SK-N-SH (cell line): ENCODE measurements around the gene CD207. TPM values are rescaled to one million over a fixed set of nuclear protein-coding genes. Genes with fewer than 3 reads are reported as not detected.

ENCODE experiments used
- CTCF ChIA-PET: fragments of 300-600, 350-600 bp; formaldehyde crosslinking; extraction: SDS; loops from one replicate; lab custom pipeline; 2021; lab: Yijun Ruan, JAX
- POLR2A ChIA-PET: fragments of 350-600 bp; sonication (Branson Sonifier 250); formaldehyde crosslinking; extraction: SDS; loops from one replicate; lab custom pipeline; 2020; ENCODE audit warnings: antibody characterized with exemption, inconsistent platforms; lab: Yijun Ruan, JAX
- DNase-seq: peaks from one replicate; pipeline ENCODE4 v3.0.0; 2012
- H2AFZ ChIP-seq: fragments of 200-600 bp; sonication (generic); 2 replicates; pipeline ENCODE4 v1.8.1; 2016; ENCODE audit warnings: antibody characterized with exemption, mild to moderate bottlenecking, low read depth
- H3F3A ChIP-seq: fragments of 200-600 bp; sonication (generic); replicated peaks from 2 replicates; pipeline ENCODE3; 2016; ENCODE audit warnings: antibody characterized with exemption, mild to moderate bottlenecking; ENCODE audit not compliant: insufficient read depth
- H3K27ac ChIP-seq, 2 experiments: fragments of 200-500 bp in 1 of 2; fragments of 200-600 bp in 1 of 2; sonication (Bioruptor generic) in 1 of 2; sonication (generic), shearing (Covaris generic) in 1 of 2; 2 replicates each; pipeline versions ENCODE4 v1.5.1 to v1.6.1; 2014 to 2016; ENCODE audit warnings: low read depth in 2 of 2, inconsistent platforms in 1 of 2, low read length in 1 of 2, mild to moderate bottlenecking in 1 of 2, mixed read lengths in 1 of 2
- H3K27me3 ChIP-seq: fragments of 200-600 bp; sonication (generic), shearing (Covaris generic); 2 replicates; pipeline ENCODE4 v1.6.1; 2016; ENCODE audit warnings: mixed run types; ENCODE audit not compliant: insufficient read depth
- H3K36me3 ChIP-seq, 2 experiments: fragments of 200-500 bp in 1 of 2; fragments of 200-600 bp in 1 of 2; sonication (Bioruptor generic) in 1 of 2; sonication (generic) in 1 of 2; replicated peaks in 1 of 2; 2 replicates each; pipeline versions ENCODE3 to v1.5.1; 2014 to 2016; ENCODE audit warnings: low read length in 1 of 2, mild to moderate bottlenecking in 1 of 2; ENCODE audit not compliant: insufficient read depth in 2 of 2, control insufficient read depth in 1 of 2
- H3K4me1 ChIP-seq, 2 experiments: fragments of 200-500 bp in 1 of 2; fragments of 200-600 bp in 1 of 2; sonication (Bioruptor generic) in 1 of 2; sonication (generic), shearing (Covaris generic) in 1 of 2; 2 replicates each; pipeline versions ENCODE4 v1.5.1 to v1.6.1; 2014 to 2016; ENCODE audit warnings: low read depth in 1 of 2, low read length in 1 of 2, mixed run types in 1 of 2; ENCODE audit not compliant: insufficient read depth in 2 of 2, control insufficient read depth in 1 of 2
- H3K4me2 ChIP-seq: fragments of 200-600 bp; sonication (generic), shearing (Covaris generic); 2 replicates; pipeline ENCODE4 v1.6.1; 2017; ENCODE audit warnings: mixed run types
- H3K4me3 ChIP-seq, 2 experiments: fragments of 200-500 bp in 1 of 2; fragments of 200-600 bp in 1 of 2; sonication (Bioruptor generic) in 1 of 2; sonication (generic), shearing (Covaris generic) in 1 of 2; 2 replicates each; pipeline versions ENCODE4 v1.5.1 to v1.8.1; 2014 to 2016; ENCODE audit warnings: low read depth in 2 of 2, inconsistent platforms in 1 of 2, low read length in 1 of 2, mild to moderate bottlenecking in 1 of 2, mixed read lengths in 1 of 2, moderate library complexity in 1 of 2
- H3K79me2 ChIP-seq: fragments of 200-600 bp; sonication (generic); 2 replicates; pipeline ENCODE4 v1.8.1; 2017; ENCODE audit warnings: mild to moderate bottlenecking; ENCODE audit not compliant: insufficient read depth
- H3K9ac ChIP-seq: fragments of 200-600 bp; sonication (generic); 2 replicates; pipeline ENCODE4 v1.6.1; 2017; ENCODE audit warnings: mixed run types
- H3K9me2 ChIP-seq: fragments of 200-600 bp; sonication (generic); 2 replicates; pipeline ENCODE4 v1.6.1; 2017; ENCODE audit warnings: mixed run types
- H3K9me3 ChIP-seq: fragments of 200-600 bp; sonication (generic); 2 replicates; pipeline ENCODE4 v1.6.1; 2017; ENCODE audit warnings: mixed run types, mild to moderate bottlenecking, moderate library complexity
- H4K20me1 ChIP-seq: fragments of 200-600 bp; sonication (generic); 2 replicates; pipeline ENCODE4 v1.6.1; 2017; ENCODE audit warnings: mild to moderate bottlenecking, mixed run types; ENCODE audit not compliant: insufficient read depth
- CHD2 ChIP-seq: fragments of 150-350 bp; IDR thresholded peaks from 2 replicates; pipeline ENCODE4 v1.6.1; 2018; ENCODE audit warnings: low read length; ENCODE audit not compliant: partially characterized antibody
- ELF1 ChIP-seq: IDR thresholded peaks from 2 replicates; pipeline ENCODE4 v1.4.0; 2012
- EP300 ChIP-seq, 2 experiments: IDR thresholded peaks; 2 replicates each; pipeline versions ENCODE4 v1.4.0 to v1.6.1; 2012; ENCODE audit warnings: borderline replicate concordance in 1 of 2, low read depth in 1 of 2, low read length in 1 of 2
- EZH2phosphoT487 ChIP-seq: fragments of 200-600 bp; sonication (generic); IDR thresholded peaks from 2 replicates; pipeline ENCODE4 v1.6.1; 2017; ENCODE audit warnings: low read depth, mixed run types, mild to moderate bottlenecking, antibody characterized with exemption, moderate library complexity, borderline replicate concordance
- FOSL2 ChIP-seq: IDR thresholded peaks from 2 replicates; pipeline ENCODE4 v1.4.0; 2012; ENCODE audit warnings: low read depth, mild to moderate bottlenecking, moderate library complexity, borderline replicate concordance
- FOXJ3 ChIP-seq: sonication (generic); formaldehyde crosslinking; IDR thresholded peaks from 2 replicates; pipeline ENCODE4 v1.5.1; 2020; ENCODE audit warnings: mild to moderate bottlenecking, missing genetic modification reagents
- FOXM1 ChIP-seq: IDR thresholded peaks from 2 replicates; pipeline ENCODE4 v1.4.0; 2012; ENCODE audit warnings: low read depth, mild to moderate bottlenecking
- GABPA ChIP-seq: IDR thresholded peaks from 2 replicates; pipeline ENCODE4 v1.4.0; 2012; ENCODE audit warnings: low read depth, mild to moderate bottlenecking
- GATA2 ChIP-seq: sonication (generic); formaldehyde crosslinking; IDR thresholded peaks from 2 replicates; pipeline ENCODE4 v1.5.0; 2020; ENCODE audit warnings: mild to moderate bottlenecking, missing genetic modification reagents
- JUND ChIP-seq: IDR thresholded peaks from 2 replicates; pipeline ENCODE4 v1.4.0; 2012
- MEF2A ChIP-seq: IDR thresholded peaks from 2 replicates; pipeline ENCODE4 v1.4.0; 2012; ENCODE audit warnings: low read depth, borderline replicate concordance
- MXI1 ChIP-seq: IDR thresholded peaks from 2 replicates; pipeline ENCODE4 v1.6.1; 2012; ENCODE audit warnings: mild to moderate bottlenecking, low read depth, low read length, improper control_type of control experiment
- NRF1 ChIP-seq: IDR thresholded peaks from 2 replicates; pipeline ENCODE4 v1.6.1; 2012; ENCODE audit warnings: low read depth, mild to moderate bottlenecking, low read length
- PBX3 ChIP-seq: IDR thresholded peaks from 2 replicates; pipeline ENCODE4; 2012
- POLR2AphosphoS5 ChIP-seq: IDR thresholded peaks from 2 replicates; pipeline ENCODE4 v1.6.1; 2012; ENCODE audit warnings: low read depth, low read length
- RCOR1 ChIP-seq: fragments of 150-350 bp; IDR thresholded peaks from 2 replicates; pipeline ENCODE4 v1.6.1; 2017; ENCODE audit warnings: antibody characterized with exemption, low read length
- REST ChIP-seq: IDR thresholded peaks from 2 replicates; pipeline ENCODE4 v1.6.1; 2012; ENCODE audit warnings: mild to moderate bottlenecking, low read depth, low read length, moderate library complexity
- RXRA ChIP-seq: IDR thresholded peaks from 2 replicates; pipeline ENCODE4 v1.4.0; 2012; ENCODE audit warnings: low read depth, mild to moderate bottlenecking, borderline replicate concordance
- SIN3A ChIP-seq: IDR thresholded peaks from 2 replicates; pipeline ENCODE4 v1.6.1; 2012; ENCODE audit warnings: low read depth, mild to moderate bottlenecking, low read length, moderate library complexity, borderline replicate concordance
- SMC3 ChIP-seq: IDR thresholded peaks from 2 replicates; pipeline ENCODE4 v1.6.1; 2012; ENCODE audit warnings: low read depth, low read length, improper control_type of control experiment
- TAF1 ChIP-seq: IDR thresholded peaks from 2 replicates; pipeline ENCODE4 v1.6.1; 2012; ENCODE audit warnings: low read depth, mild to moderate bottlenecking, low read length, moderate library complexity, borderline replicate concordance
- TCF12 ChIP-seq: IDR thresholded peaks from 2 replicates; pipeline ENCODE4 v1.4.0; 2012
- USF1 ChIP-seq: IDR thresholded peaks from 2 replicates; pipeline ENCODE4 v1.4.0; 2012; ENCODE audit warnings: low read depth, borderline replicate concordance
- WGBS: methylation state at CpG from one replicate; pipeline ENCODE4 v1.1.6; 2017; ENCODE audit warnings: low lambda C conversion rate; 5-methylcytosine and 5-hydroxymethylcytosine counted together
- polyA plus RNA-seq, 3 experiments: library from polyadenylated mRNA; depleted of rRNA; stranded (reverse); fragments of >200 nt; gene quantifications; 2 replicates each; pipeline ENCODE4 v1.2.3, GENCODE V29; 2012

CD207 gene
- polyA plus RNA-seq, 1 of the 3 experiments (the other 2 are of a cell fraction) = 0.33 TPM

- CTCF ChIA-PET = no interaction called here
- H3K4me2 ChIP-seq = no peak overlapping the region
- POLR2A ChIA-PET = no interaction called here
- H3K27ac ChIP-seq = no peak overlapping the region
- no peaks in the 10 kb centered on the region for H3K4me1 ChIP-seq
- H3K36me3 ChIP-seq = no peaks in the 10 kb centered on the region
- H3K9me2 ChIP-seq = no peaks in the 10 kb centered on the region
- H3K9ac ChIP-seq = no peak overlapping the region
- no peak overlapping the region for H2AFZ ChIP-seq
- H3F3A ChIP-seq = no peaks in the 10 kb centered on the region
- no peak for DNase-seq
- H3K4me3 ChIP-seq = no peak overlapping the region
- no peaks in the 10 kb centered on the region for H4K20me1 ChIP-seq
- H3K79me2 ChIP-seq = no peaks in the 10 kb centered on the region
- no peaks in the 10 kb centered on the region for H3K9me3 ChIP-seq
- 25% methylated on average over 4 of the region's 4 CpGs for WGBS
- TF ChIP-seq TAF1 (no peak), GATA2 (no peak), PBX3 (no peak), MXI1 (no peak), NRF1 (no peak), FOXM1 (no peak), MEF2A (no peak), POLR2AphosphoS5 (no peak), FOXJ3 (no peak), CHD2 (no peak), FOSL2 (no peak), RCOR1 (no peak), EZH2phosphoT487 (no peak), SMC3 (no peak), USF1 (no peak)
- H3K27me3 ChIP-seq = no peaks in the 10 kb centered on the region
Observed at GRCh38 chr2:70834881-70835280, 735 bp downstream of the CD207 start.

DNA sequence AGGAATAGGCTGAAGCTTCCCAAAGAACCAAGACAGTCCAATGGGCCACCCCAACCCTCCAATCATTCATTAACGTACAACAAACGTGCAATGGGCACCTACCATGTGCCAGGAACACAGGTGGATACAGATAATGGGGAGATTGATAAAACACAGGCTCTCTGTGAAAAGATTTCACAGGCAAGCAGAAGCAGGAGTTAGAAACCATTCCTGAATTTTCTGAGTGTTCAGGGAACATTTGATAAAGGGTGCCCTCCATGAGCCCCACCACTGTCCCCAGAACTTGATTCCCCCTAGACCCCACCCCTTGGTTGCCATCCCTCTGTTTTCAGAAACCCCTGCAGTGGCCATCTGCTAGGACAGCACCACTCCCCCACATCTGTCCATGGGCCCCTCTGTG is 1.5 kb downstream of the CD207 start:
- no peak for DNase-seq
- POLR2A ChIA-PET = no interaction called here
- Histone ChIP-seq H3K4me1 (no peaks in the 10 kb centered on the region), H3K79me2 (no peaks in the 10 kb centered on the region), H3K36me3 (no peaks in the 10 kb centered on the region), H2AFZ (no peak overlapping the region), H3K4me3 (no peak overlapping the region), H3K9me3 (no peaks in the 10 kb centered on the region), H4K20me1 (no peaks in the 10 kb centered on the region), H3F3A (no peaks in the 10 kb centered on the region), H3K27me3 (no peaks in the 10 kb centered on the region), H3K4me2 (no peak overlapping the region), H3K27ac (no peak overlapping the region), H3K9ac (no peak overlapping the region), H3K9me2 (no peaks in the 10 kb centered on the region)
- CTCF ChIA-PET = interaction anchor here (0.7 to 0.9 kb wide), 2 partner anchors 27 to 49 kb away, joined by 3 read pairs; no protein-coding TSS in a partner anchor
- no peak for TF ChIP-seq JUND
- no peak for TF ChIP-seq PBX3
- no peak for TF ChIP-seq FOXM1
- TF ChIP-seq FOXJ3 = no peak
- no peak for TF ChIP-seq RXRA
- TF ChIP-seq SMC3 = no peak
- TF ChIP-seq REST = no peak
- TF ChIP-seq GABPA = no peak
- no peak for TF ChIP-seq EP300 (IDR thresholded peaks at IDR 0.05; ENCODE audit: borderline replicate concordance in 1 of 2, low read depth in 1 of 2, low read length in 1 of 2)
- TF ChIP-seq TCF12 = no peak
- TF ChIP-seq EZH2phosphoT487 = no peak
- no peak for TF ChIP-seq CHD2
- TF ChIP-seq SIN3A = no peak
- no peak for TF ChIP-seq ELF1
- 18% methylated on average over 2 of the region's 2 CpGs for WGBS
